Stimulated activated CD8-positive, alpha-beta memory T cell treated with anti-CD3 and anti-CD28 coated beads, Interleukin-4, amount 100 ng/mL, for 48 hours (primary cell): ENCODE measurements around the gene NXF3.
"Not testable (repeated sequence)": the region's sequence is repeated elsewhere in the genome, so short reads cannot be mapped to it uniquely, and the experiment has no call there.

Source experiments
- DNase-seq: peaks from one replicate; pipeline ENCODE4 v3.0.0-alpha.2; 2020

Gene NXF3, protein sequence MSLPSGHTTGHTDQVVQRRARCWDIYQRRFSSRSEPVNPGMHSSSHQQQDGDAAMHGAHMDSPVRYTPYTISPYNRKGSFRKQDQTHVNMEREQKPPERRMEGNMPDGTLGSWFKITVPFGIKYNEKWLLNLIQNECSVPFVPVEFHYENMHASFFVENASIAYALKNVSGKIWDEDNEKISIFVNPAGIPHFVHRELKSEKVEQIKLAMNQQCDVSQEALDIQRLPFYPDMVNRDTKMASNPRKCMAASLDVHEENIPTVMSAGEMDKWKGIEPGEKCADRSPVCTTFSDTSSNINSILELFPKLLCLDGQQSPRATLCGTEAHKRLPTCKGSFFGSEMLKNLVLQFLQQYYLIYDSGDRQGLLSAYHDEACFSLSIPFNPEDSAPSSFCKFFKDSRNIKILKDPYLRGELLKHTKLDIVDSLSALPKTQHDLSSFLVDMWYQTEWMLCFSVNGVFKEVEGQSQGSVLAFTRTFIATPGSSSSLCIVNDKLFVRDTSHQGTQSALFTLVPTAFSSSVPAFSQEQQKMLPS

GRCh38 chrX:103092942-103093341 lies at the start of gene NXF3:
Gene NXF3, minus strand, starts transcription at chrX:103093143. Its CDS starts 120 bp downstream, at chrX:103093023.
- no peak for DNase-seq

DNA sequence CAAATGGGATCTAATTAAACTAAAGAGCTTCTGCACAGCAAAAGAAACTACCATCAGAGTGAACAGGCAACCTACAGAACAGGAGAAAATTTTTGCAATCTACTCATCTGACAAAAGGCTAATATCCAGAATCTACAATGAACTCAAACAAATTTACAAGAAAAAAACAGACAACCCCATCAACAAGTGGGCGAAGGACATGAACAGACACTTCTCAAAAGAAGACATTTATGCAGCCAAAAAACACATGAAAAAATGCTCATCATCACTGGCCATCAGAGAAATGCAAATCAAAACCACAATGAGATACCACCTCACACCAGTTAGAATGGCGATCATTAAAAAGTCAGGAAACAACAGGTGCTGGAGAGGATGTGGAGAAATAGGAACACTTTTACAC lies 43.6 kb upstream of the NXF3 start:
- not testable (repeated sequence) for DNase-seq

DNA sequence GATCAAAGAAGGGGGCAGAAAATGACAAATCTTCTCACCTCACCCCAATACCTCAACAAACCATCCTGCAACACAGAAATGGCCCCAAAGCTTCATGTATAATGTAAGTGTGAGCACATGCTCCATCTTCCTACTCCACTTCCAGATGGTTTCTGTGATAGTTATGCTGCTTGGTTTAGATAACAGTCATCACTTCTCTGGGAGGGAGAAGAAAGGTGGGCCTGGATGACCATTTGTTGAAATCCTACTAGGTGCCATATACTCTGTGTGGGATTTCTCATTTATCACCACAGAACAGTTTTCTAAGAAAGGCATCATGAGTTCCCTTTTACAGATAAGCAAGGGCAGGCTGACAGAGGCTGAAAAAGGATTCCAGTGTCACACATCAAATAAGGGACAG lies 31.3 kb upstream of the NXF3 start:
- DNase-seq: no peak

- DNase-seq: no peak
These were observed 27.8 kb upstream of the NXF3 start for GRCh38 chrX:103120748-103121147.

DNA sequence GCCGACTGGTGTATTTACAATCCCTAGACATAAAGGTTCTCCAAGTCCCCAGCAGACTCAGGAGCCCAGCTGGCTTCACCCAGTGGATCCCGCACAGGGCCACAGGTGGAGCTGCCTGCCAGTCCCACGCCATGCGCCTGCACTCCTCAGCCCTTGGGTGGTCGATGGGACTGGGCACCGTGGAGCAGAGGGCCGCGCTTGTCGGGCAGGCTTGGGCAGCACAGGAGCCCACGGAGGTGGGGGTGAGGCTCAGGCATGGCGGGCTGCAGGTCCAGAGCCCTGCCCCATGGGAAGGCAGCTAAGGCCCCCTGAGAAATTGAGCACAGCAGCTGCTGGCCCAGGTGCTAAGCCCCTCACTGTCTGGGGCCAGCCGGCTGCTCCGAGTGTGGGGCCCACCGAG lies 24.0 kb upstream of the NXF3 start:
- DNase-seq: not testable (repeated sequence)

DNA sequence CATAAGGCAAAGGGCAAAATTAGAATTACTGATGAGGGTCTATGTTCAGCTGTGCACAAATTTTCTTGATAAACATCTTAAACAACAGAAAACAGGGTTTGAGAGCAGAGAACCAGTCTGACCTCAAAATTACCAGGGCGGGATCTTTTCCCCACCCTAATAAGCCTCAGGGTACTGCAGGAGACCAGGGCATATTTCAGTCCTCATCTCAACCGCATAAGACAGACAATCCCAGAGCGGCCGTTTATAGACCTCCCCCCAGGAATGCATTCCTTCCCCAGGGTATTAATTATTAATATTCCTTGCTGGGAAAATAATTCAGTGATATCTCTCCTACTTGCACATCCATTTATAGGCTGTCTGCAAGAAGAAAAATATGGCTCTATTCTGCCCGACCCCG lies 16.6 kb upstream of the NXF3 start:
- not testable (repeated sequence) for DNase-seq

DNA sequence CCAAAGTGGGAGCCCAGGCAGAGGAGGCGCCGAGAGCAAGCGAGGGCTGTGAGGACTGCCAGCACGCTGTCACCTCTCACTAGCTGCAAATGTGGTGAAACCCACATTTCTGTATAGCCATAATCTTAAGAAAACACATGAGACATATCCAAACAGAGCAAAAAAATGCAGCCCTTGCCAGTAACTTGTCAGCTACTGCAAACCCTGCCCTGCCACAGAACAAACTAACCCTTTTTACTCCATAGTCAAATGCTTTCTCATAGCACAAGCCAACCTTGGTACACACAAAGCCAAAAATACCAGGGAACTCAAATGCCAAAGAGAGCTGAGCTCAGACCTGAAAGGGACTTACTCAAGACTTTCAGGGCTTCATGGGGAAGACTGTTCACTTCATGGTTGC lies 14.9 kb upstream of the NXF3 start:
- DNase-seq: no peak

- DNase-seq: not testable (repeated sequence)
These were observed 14.3 kb upstream of the NXF3 start for GRCh38 chrX:103107227-103107737.

DNA sequence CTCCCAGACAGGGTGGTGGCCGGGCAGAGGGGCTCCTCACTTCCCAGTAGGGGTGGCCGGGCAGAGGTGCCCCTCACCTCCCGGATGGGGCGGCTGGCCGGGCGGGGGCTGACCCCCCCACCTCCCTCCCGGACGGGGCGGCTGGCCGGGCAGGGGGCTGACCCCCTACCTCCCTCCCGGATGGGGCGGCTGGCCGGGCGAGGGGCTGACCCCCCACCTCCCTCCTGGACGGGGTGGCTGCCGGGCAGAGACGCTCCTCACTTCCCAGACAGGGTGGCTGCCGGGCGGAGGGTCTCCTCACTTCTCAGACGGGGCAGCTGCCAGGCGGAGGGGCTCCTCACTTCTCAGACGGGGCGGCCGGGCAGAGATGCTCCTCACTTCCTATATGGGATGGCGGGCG lies 11.4 kb upstream of the NXF3 start:
- DNase-seq: not testable (repeated sequence)

DNA sequence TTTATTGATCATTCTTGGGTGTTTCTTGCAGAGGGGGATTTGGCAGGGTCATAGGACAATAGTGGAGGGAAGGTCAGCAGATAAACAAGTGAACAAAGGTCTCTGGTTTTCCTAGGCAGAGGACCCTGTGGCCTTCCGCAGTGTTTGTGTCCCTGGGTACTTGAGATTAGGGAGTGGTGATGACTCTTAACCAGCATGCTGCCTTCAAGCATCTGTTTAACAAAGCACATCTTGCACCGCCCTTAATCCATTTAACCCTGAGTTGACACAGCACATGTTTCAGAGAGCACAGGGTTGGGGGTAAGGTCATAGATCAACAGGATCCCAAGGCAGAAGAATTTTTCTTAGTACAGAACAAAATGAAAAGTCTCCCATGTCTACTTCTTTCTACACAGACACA lies 10.9 kb upstream of the NXF3 start:
- not testable (repeated sequence) for DNase-seq

DNA sequence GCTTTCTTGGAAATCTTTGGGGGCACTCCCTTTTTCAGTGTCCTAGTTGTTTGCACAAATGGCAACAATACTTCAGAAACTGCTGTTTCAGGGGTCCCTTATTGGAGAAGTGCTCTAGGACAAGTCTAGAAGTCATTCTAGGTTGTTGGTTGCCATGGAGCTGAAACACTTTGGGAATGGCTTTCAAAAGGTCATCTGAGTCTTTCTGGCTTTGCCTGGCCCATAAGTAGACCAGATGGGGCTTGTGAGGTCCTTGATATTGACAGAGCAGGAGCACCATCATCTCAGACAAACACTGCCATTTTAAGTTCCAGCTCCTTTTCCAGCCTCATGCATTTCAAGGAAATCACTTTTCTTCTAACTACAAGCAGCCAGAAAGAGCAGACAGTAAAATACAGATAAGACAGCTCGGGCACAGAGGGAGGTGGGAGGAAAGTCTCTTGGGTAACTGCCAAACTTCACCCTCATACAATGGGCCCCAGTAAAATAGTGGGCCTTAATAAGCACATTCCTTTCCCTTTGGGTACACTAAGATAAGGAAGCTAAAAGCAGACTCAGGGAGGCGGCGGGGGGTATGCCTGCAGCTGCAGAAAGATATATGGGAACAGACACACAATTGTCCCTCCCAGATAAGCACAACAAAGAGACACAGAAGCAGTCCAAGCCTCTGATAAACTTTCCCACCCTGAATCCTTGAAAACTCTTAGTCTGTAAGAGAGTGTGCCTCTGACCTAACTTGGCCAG lies 8.5 kb upstream of the NXF3 start:
- DNase-seq: no peak

DNA sequence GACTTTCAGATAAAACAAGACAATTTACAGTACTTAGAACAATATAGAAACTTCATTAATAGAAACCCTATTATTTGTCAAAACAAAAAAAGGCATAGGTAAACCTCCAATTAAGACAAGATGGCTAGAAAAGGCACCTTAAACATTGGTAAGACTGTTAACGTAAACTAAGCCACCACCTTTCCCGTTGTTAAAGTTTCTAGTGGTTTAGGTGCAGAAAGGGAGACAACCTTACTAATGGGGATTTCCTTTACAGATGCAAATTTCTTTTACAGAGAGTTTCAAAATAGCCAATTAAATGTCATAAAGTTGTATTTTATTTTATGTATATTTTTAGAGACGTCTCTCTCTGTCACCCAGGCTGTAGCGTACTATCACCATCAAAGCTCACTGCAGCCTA lies 7.5 kb upstream of the NXF3 start:
- DNase-seq: no peak

GRCh38 chrX:103099691-103100090 lies 6.7 kb upstream of the NXF3 start:
- DNase-seq: no peak

GRCh38 chrX:103098488-103098887 lies 5.5 kb upstream of the NXF3 start:
- no peak for DNase-seq

- DNase-seq: no peak
These were observed 11.9 kb downstream of the NXF3 start for GRCh38 chrX:103081051-103081450.

DNA sequence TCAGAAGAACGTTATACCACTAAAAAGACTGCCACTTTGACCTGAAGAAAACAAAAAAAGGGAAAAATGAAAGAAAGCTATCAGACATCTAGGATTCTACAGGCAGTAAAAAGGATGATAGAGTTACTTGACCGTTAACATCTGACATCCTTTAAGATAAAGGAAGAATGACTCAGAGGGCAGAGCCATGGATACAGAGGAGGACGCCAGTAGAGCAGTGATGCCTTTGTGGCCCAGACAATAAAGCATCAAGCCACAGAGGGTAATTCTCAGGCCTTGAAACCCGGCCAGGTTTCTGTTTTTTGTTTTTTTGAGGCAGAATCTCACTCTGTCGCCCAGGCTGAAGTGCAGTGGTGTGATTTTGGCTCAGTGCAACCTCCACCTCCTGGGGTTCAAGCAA lies 19.5 kb downstream of the NXF3 start:
- DNase-seq: no peak

DNA sequence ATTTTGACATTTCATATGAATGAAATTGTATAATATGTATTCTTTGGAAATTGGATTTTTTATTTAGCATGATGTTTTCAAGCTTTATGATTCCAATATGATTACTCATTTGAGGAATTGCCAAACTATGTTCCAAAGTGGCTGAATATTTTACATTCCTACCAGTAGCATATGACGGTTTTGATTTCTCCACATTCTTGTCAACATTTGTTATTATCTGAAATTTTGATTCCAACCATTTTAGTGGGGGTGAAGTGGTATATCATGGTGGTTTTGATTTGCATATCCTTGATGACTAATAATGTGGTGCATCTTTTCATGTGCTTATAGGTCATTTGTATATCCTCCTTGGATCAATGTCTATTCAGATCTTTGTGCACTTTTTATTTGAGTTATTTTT lies 26.3 kb downstream of the NXF3 start:
- no peak for DNase-seq

GRCh38 chrX:103063918-103064434 lies 29.0 kb downstream of the NXF3 start, which contains the start of gene BEX1:
Gene BEX1, minus strand, starts transcription at chrX:103064171. Its CDS starts 897 bp downstream, at chrX:103063274.
- DNase-seq: peak; percentile 32

DNA sequence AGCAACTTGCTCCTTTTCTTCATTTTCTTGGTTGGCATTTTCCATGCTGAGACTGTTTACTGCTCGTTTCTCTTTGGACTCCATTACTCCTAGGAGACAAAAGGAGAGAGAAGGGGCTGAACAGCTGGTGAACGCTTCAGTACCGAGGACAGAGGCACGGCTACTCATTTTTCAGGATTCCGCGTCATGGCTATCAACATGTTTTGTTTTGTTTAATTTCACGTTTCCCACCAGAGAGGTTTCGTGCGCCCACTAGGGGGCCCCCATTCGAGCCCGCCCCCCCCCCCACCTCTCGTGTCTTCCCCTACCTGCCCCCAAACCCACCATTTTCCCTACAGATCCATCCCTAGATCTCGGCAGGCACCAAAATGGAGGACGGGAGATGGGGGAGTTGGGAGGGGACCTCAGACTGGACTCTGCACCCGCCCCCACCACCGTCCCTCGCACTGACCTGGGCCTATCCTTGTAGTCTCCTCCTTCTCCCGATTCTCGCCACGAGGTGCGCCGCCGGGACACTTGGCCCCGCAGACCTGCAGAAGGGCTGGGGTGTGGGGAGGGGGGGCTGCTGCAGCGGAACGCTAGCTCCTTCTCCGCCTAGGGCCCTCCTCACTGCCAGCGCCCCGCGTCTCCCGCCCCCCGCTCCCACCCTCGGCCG lies 29.6 kb downstream of the NXF3 start:
- DNase-seq: no peak

GRCh38 chrX:103061486-103061885 lies 31.5 kb downstream of the NXF3 start:
- DNase-seq: no peak

DNA sequence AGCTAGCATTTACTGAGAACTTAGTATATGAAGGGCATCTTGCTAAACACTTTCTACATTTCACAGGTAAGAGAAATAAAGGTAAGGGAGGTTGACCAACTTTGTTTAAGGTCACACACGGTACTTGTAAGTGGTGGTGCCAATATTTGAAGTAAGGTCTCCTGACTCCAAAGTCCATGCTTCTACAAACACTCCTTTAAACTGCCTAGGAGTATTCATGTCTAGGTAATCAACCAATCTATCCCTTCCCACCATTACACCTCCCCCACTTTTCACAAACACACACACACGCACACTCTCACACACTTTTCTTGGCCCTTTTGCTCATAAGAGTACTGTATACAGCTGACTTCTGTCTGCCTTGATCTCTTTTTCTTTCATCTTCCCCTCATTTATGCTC lies 36.0 kb downstream of the NXF3 start:
- no peak for DNase-seq

GRCh38 chrX:103052625-103053024 lies 40.3 kb downstream of the NXF3 start:
- no peak for DNase-seq

- DNase-seq: no peak
These were observed 41.6 kb downstream of the NXF3 start for GRCh38 chrX:103051260-103051789.
